IMR-90 (cell line): ENCODE measurements around the gene JADE2. TPM values are rescaled to one million over a fixed set of nuclear protein-coding genes. Genes with fewer than 3 reads are reported as not detected.

Experiments used
- ATAC-seq: fragments of 200-7000 bp; cut with Tn5 transposase; 2 replicates; pipeline ENCODE4 v1.9.1; 2020; ENCODE audit warnings: low read depth, mild to moderate bottlenecking, moderate library complexity
- BruUV-seq: library from RNA; stranded (reverse); fragments of 400-500 nt; replicated peaks from 2 replicates; lab custom pipeline; 2021; lab: Mats Ljungman, UMichigan
- CTCF ChIA-PET: fragments of 300-600 bp; formaldehyde crosslinking; extraction: SDS; loops from one replicate; lab custom pipeline; 2021; ENCODE audit warnings: antibody characterized with exemption; lab: Yijun Ruan, JAX
- POLR2A ChIA-PET: fragments of 300-600 bp; sonication (Branson Sonifier 250); formaldehyde crosslinking; loops from one replicate; lab custom pipeline; 2022; ENCODE audit warnings: antibody characterized with exemption; ENCODE audit not compliant: unreplicated experiment; lab: Charles Lee
- DNase-seq: peaks from one replicate; pipeline ENCODE4 v3.0.0; 2013
- H2AFZ ChIP-seq: replicated peaks from 2 replicates; pipeline ENCODE3; 2013; ENCODE audit warnings: low read length, mild to moderate bottlenecking; ENCODE audit not compliant: poor library complexity
- H2AK5ac ChIP-seq: 2 replicates; pipeline ENCODE4 v1.6.1; 2013; ENCODE audit warnings: low read depth, low read length, inconsistent platforms
- H2AK9ac ChIP-seq: replicated peaks from 2 replicates; pipeline ENCODE3; 2013; ENCODE audit warnings: mild to moderate bottlenecking, low read depth, low read length, moderate library complexity; ENCODE audit not compliant: poor library complexity
- H2BK120ac ChIP-seq: 2 replicates; pipeline ENCODE4 v1.6.1; 2013; ENCODE audit warnings: low read depth, low read length, inconsistent platforms
- H2BK15ac ChIP-seq: 3 replicates; pipeline ENCODE4 v1.6.1; 2013; ENCODE audit warnings: low read depth, low read length, inconsistent platforms
- H2BK20ac ChIP-seq: 2 replicates; pipeline ENCODE4 v1.6.1; 2013; ENCODE audit warnings: low read depth, mild to moderate bottlenecking, inconsistent platforms, low read length, moderate library complexity
- H2BK5ac ChIP-seq: 2 replicates; pipeline ENCODE4 v1.6.1; 2013; ENCODE audit warnings: mild to moderate bottlenecking, low read depth, low read length, inconsistent platforms; ENCODE audit not compliant: poor library complexity, severe bottlenecking
- H3K14ac ChIP-seq: replicated peaks from 2 replicates; pipeline ENCODE4 v1.6.1; 2013; ENCODE audit warnings: low read depth, low read length, inconsistent platforms
- H3K18ac ChIP-seq: 2 replicates; pipeline ENCODE4 v1.6.1; 2013; ENCODE audit warnings: low read depth, low read length, control low read depth
- H3K23ac ChIP-seq: 2 replicates; pipeline ENCODE4 v1.6.1; 2013; ENCODE audit warnings: low read depth, low read length, inconsistent platforms
- H3K27ac ChIP-seq: 2 replicates; pipeline ENCODE4 v1.5.1; 2013; ENCODE audit warnings: mild to moderate bottlenecking, control low read depth, low read length; ENCODE audit not compliant: insufficient read depth
- H3K27me3 ChIP-seq: 2 replicates; pipeline ENCODE4 v1.6.1; 2013; ENCODE audit warnings: low read length; ENCODE audit not compliant: control insufficient read depth, insufficient read depth
- H3K36me3 ChIP-seq: 2 replicates; pipeline ENCODE4 v1.6.1; 2013; ENCODE audit warnings: low read length, mixed read lengths; ENCODE audit not compliant: control insufficient read depth, insufficient read depth
- H3K4ac ChIP-seq: 2 replicates; pipeline ENCODE4 v1.6.1; 2013; ENCODE audit warnings: low read depth, low read length, inconsistent platforms
- H3K4me1 ChIP-seq: 2 replicates; pipeline ENCODE4 v1.6.1; 2013; ENCODE audit warnings: low read length, mixed read lengths; ENCODE audit not compliant: control insufficient read depth, insufficient read depth
- H3K4me2 ChIP-seq: 2 replicates; pipeline ENCODE4 v1.6.1; 2013; ENCODE audit warnings: low read depth, mild to moderate bottlenecking, control low read depth, low read length, moderate library complexity
- H3K4me3 ChIP-seq: 2 replicates; pipeline ENCODE4 v1.5.1; 2013; ENCODE audit warnings: low read depth, mild to moderate bottlenecking, control low read depth, low read length, moderate library complexity; ENCODE audit not compliant: insufficient read depth
- H3K56ac ChIP-seq: 2 replicates; pipeline ENCODE4 v1.6.1; 2013; ENCODE audit warnings: low read length, inconsistent platforms; ENCODE audit not compliant: insufficient read depth; ENCODE audit errors: extremely low read depth
- H3K79me1 ChIP-seq, 2 experiments: 2 replicates each; pipeline ENCODE4 v1.6.1; 2013; ENCODE audit warnings: low read length in 2 of 2, inconsistent platforms in 1 of 2, low read depth in 1 of 2
- H3K9ac ChIP-seq: 2 replicates; pipeline ENCODE4 v1.6.1; 2013; ENCODE audit warnings: low read depth, low read length, control low read depth
- H3K9me1 ChIP-seq: 2 replicates; pipeline ENCODE4 v1.6.1; 2013; ENCODE audit warnings: low read length, inconsistent platforms; ENCODE audit not compliant: insufficient read depth
- H3K9me3 ChIP-seq: 2 replicates; pipeline ENCODE4 v1.6.1; 2013; ENCODE audit warnings: low read length; ENCODE audit not compliant: control insufficient read depth, insufficient read depth
- H4K20me1 ChIP-seq: 2 replicates; pipeline ENCODE4 v1.6.1; 2013; ENCODE audit warnings: low read length, inconsistent platforms; ENCODE audit not compliant: insufficient read depth
- H4K5ac ChIP-seq: 2 replicates; pipeline ENCODE4 v1.6.1; 2013; ENCODE audit warnings: mild to moderate bottlenecking, low read depth, low read length, control low read depth
- H4K8ac ChIP-seq, 2 experiments: 2 replicates each; pipeline ENCODE4 v1.6.1; 2013; ENCODE audit warnings: low read depth in 2 of 2, low read length in 2 of 2, control low read depth in 1 of 2, inconsistent platforms in 1 of 2
- H4K91ac ChIP-seq: 2 replicates; pipeline ENCODE4 v1.6.1; 2013; ENCODE audit warnings: low read depth, low read length, inconsistent platforms; ENCODE audit not compliant: insufficient read depth
- BHLHE40 ChIP-seq: fragments of 150-350 bp; IDR thresholded peaks from 2 replicates; pipeline ENCODE4 v1.6.1; 2016; ENCODE audit warnings: mild to moderate bottlenecking, low read depth, low read length
- CEBPB ChIP-seq: IDR thresholded peaks from 2 replicates; pipeline ENCODE4 v1.6.1; 2012; ENCODE audit warnings: low read depth, low read length, improper control_type of control experiment
- CHD1 ChIP-seq: IDR thresholded peaks from 2 replicates; pipeline ENCODE4 v1.6.1; 2012; ENCODE audit warnings: low read depth, low read length, improper control_type of control experiment
- FOS ChIP-seq: fragments of 150-350 bp; IDR thresholded peaks from 2 replicates; pipeline ENCODE4 v1.6.1; 2016; ENCODE audit warnings: low read depth, low read length
- MAFK ChIP-seq: IDR thresholded peaks from 2 replicates; pipeline ENCODE4 v1.6.1; 2012; ENCODE audit warnings: low read depth, low read length, improper control_type of control experiment
- MAZ ChIP-seq: IDR thresholded peaks from 2 replicates; pipeline ENCODE4 v1.6.1; 2012; ENCODE audit warnings: low read depth, mild to moderate bottlenecking, low read length, improper control_type of control experiment, moderate library complexity, borderline replicate concordance
- MXI1 ChIP-seq: IDR thresholded peaks from 2 replicates; pipeline ENCODE4 v1.6.1; 2012; ENCODE audit warnings: low read depth, mild to moderate bottlenecking, low read length, moderate library complexity, borderline replicate concordance
- NFE2L2 ChIP-seq: fragments of 150-350 bp; IDR thresholded peaks from 2 replicates; pipeline ENCODE4 v1.6.1; 2016; ENCODE audit warnings: low read depth, mild to moderate bottlenecking, low read length
- POLR2A ChIP-seq: IDR thresholded peaks from 2 replicates; pipeline ENCODE4 v1.6.1; 2012; ENCODE audit warnings: mild to moderate bottlenecking, low read depth, low read length
- RAD21 ChIP-seq: IDR thresholded peaks from 2 replicates; pipeline ENCODE4 v1.6.1; 2012; ENCODE audit warnings: low read length, improper control_type of control experiment
- RFX5 ChIP-seq: IDR thresholded peaks from 2 replicates; pipeline ENCODE4 v1.8.0; 2012; ENCODE audit warnings: low read depth, mild to moderate bottlenecking, low read length, moderate library complexity
- WGBS, 2 experiments: methylation state at CpG; one replicate each; pipeline versions ENCODE4 v1.1.5 to v1.1.7; 2013; ENCODE audit warnings: missing lambda C conversion rate in 2 of 2; ENCODE audit not compliant: insufficient read length in 1 of 2; ENCODE audit errors: extremely low coverage in 2 of 2; 5-methylcytosine and 5-hydroxymethylcytosine counted together
- dilution Hi-C: fragments of 300-500 bp; cut with HindIII; formaldehyde crosslinking; loops from one replicate; pipeline ENCODE4 v1.14.3; 2018; ENCODE audit warnings: low sequenced_read_pairs; ENCODE audit not compliant: unreplicated experiment
- in situ Hi-C: fragments of 300-500 bp; cut with MboI; formaldehyde crosslinking; loops from 3 replicates; pipeline ENCODE4 v1.14.3; 2019; ENCODE audit warnings: low sequenced_read_pairs, inconsistent platforms, mixed read lengths
- intact Hi-C: fragments of 100-400 bp; cut with micrococcal nuclease; formaldehyde crosslinking; loops from 2 replicates; pipeline ENCODE4 v1.10.0; 2022
- polyA plus RNA-seq, 3 experiments: library from polyadenylated mRNA; depleted of rRNA; stranded (reverse); fragments of >200 nt; gene quantifications; 2 replicates each; pipeline ENCODE4 v1.2.3, GENCODE V29; 2012; ENCODE audit warnings: low replicate concordance in 1 of 3
- total RNA-seq: library from RNA; depleted of rRNA; stranded (reverse); fragments of >200 nt; gene quantifications from 2 replicates; pipeline ENCODE4 v1.2.3, GENCODE V29; 2012
- TF ChIP-seq, protein P1 (sequence below): fragments of 150-350 bp; IDR thresholded peaks from 2 replicates; pipeline ENCODE4 v1.6.1; 2017; ENCODE audit warnings: mild to moderate bottlenecking, antibody characterized with exemption, low read length, low read depth
- TF ChIP-seq, protein P2 (sequence below): fragments of 150-350 bp; IDR thresholded peaks from 2 replicates; pipeline ENCODE4 v1.6.1; 2016; ENCODE audit warnings: low read depth, mild to moderate bottlenecking, low read length, moderate library complexity, borderline replicate concordance
- TF ChIP-seq, protein P3 (sequence below): conservative IDR thresholded peaks from 2 replicates; pipeline ENCODE4 v1.5.1; 2012; ENCODE audit warnings: mild to moderate bottlenecking, low read depth, low read length, improper control_type of control experiment

The JADE2 gene
- total and polyA plus RNA-seq, 2 of the 4 experiments (the other 2 are of a cell fraction): 13.3 to 14.9 TPM

DNA sequence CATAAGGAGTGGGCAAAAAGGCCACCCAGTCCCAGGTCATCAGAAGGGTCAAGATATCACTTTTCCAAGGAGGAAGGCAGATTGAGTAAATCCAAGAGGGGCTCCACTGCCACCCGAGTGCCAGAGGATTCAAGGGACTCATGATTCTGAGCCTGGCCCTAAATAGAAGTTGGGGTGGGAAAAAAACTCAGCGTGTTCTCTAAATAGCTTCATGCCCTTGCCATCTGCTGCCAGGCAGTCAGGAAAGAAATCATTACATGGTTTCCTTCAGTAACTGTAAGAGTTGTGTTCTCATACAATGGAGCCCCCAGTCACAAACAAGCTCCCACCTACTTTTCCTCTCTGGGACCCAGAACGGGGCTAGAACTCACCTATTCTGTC, 70.0 kb downstream of the JADE2 start:
- Histone ChIP-seq H4K91ac (no peak overlapping the region), H2AK9ac (no peak overlapping the region), H4K8ac (no peak overlapping the region), H3K56ac (no peak overlapping the region), H2BK5ac (no peak overlapping the region), H3K9ac (no peak overlapping the region), H3K9me3 (no peaks in the 10 kb centered on the region), H3K4me1 (peaks cover 10% of the 10 kb centered on the region), H2BK20ac (no peak overlapping the region), H4K5ac (no peak overlapping the region), H3K14ac (no peak overlapping the region), H3K9me1 (peaks cover 10% of the 10 kb centered on the region; the same call in 1 of the 2 replicates), H3K4me2 (no peak overlapping the region), H3K18ac (no peak overlapping the region), H3K27me3 (no peaks in the 10 kb centered on the region), H3K27ac (no peak overlapping the region), H2AFZ (no peak overlapping the region), H2BK120ac (no peak overlapping the region), H4K20me1 (no peaks in the 10 kb centered on the region), H3K36me3 (no peaks in the 10 kb centered on the region), H3K23ac (no peak overlapping the region), H3K4me3 (no peak overlapping the region), H3K4ac (no peak overlapping the region), H3K79me1 (no peaks in the 10 kb centered on the region), H2AK5ac (no peak overlapping the region), H2BK15ac (no peak overlapping the region)
- CTCF ChIA-PET: interaction anchor here (2.3 kb wide), 1 partner anchor 8 kb away, joined by 9 read pairs; no protein-coding TSS in a partner anchor
- intact Hi-C loops (no loop called here), in situ Hi-C loops (no loop called here), dilution Hi-C loops (no loop called here)
- ATAC-seq (no peak), DNase-seq (no peak)
- no TSS peak for BruUV-seq
- POLR2A ChIA-PET: no interaction called here
- TF ChIP-seq RAD21 (no peak), RFX5 (no peak), CEBPB (no peak), NFE2L2 (no peak), FOS (no peak), MAZ (no peak), BHLHE40 (no peak), POLR2A (no peak), MXI1 (no peak), CHD1 (no peak), MAFK (no peak)
- TF ChIP-seq, protein P1, sequence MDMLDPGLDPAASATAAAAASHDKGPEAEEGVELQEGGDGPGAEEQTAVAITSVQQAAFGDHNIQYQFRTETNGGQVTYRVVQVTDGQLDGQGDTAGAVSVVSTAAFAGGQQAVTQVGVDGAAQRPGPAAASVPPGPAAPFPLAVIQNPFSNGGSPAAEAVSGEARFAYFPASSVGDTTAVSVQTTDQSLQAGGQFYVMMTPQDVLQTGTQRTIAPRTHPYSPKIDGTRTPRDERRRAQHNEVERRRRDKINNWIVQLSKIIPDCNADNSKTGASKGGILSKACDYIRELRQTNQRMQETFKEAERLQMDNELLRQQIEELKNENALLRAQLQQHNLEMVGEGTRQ: no peak
- TF ChIP-seq, protein P2, sequence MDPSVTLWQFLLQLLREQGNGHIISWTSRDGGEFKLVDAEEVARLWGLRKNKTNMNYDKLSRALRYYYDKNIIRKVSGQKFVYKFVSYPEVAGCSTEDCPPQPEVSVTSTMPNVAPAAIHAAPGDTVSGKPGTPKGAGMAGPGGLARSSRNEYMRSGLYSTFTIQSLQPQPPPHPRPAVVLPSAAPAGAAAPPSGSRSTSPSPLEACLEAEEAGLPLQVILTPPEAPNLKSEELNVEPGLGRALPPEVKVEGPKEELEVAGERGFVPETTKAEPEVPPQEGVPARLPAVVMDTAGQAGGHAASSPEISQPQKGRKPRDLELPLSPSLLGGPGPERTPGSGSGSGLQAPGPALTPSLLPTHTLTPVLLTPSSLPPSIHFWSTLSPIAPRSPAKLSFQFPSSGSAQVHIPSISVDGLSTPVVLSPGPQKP: no peak
- TF ChIP-seq, protein P3, sequence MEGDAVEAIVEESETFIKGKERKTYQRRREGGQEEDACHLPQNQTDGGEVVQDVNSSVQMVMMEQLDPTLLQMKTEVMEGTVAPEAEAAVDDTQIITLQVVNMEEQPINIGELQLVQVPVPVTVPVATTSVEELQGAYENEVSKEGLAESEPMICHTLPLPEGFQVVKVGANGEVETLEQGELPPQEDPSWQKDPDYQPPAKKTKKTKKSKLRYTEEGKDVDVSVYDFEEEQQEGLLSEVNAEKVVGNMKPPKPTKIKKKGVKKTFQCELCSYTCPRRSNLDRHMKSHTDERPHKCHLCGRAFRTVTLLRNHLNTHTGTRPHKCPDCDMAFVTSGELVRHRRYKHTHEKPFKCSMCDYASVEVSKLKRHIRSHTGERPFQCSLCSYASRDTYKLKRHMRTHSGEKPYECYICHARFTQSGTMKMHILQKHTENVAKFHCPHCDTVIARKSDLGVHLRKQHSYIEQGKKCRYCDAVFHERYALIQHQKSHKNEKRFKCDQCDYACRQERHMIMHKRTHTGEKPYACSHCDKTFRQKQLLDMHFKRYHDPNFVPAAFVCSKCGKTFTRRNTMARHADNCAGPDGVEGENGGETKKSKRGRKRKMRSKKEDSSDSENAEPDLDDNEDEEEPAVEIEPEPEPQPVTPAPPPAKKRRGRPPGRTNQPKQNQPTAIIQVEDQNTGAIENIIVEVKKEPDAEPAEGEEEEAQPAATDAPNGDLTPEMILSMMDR: no peak
- 40% methylated on average over 1 of the region's 3 CpGs; no CpG with 5 or more reads in 1 of the 2 experiments for WGBS, 2 experiments
